ENCODE results near the gene GPC5.

- TF ChIP-seq CTCF (tag by site-specific recombination; IDR thresholded peaks at IDR 0.05), result no peak
- TF ChIP-seq SALL2 (tag by site-specific recombination; IDR thresholded peaks at IDR 0.05; ENCODE audit: borderline replicate concordance), result no peak
- no peak for TF ChIP-seq MYNN (tag by site-specific recombination; IDR thresholded peaks at IDR 0.05; ENCODE audit: borderline replicate concordance)
- no peak for TF ChIP-seq YY1 (tag by site-specific recombination; IDR thresholded peaks at IDR 0.05)
- no peak for TF ChIP-seq TSHZ1 (tag by site-specific recombination; IDR thresholded peaks at IDR 0.05; ENCODE audit: borderline replicate concordance)
- TF ChIP-seq ZNF16 (tag by site-specific recombination; IDR thresholded peaks at IDR 0.05; ENCODE audit: low read depth), result no peak
- TF ChIP-seq ZFP41 (tag by site-specific recombination; IDR thresholded peaks at IDR 0.05; ENCODE audit: borderline replicate concordance), result no peak
Observed at GRCh38 chr13:92017737-92018136, 619.3 kb downstream of the GPC5 start.

Measured in HEK293 (cell line).